IPS-18c (cell line): ENCODE results near the gene CDH23.

Source experiments
- H3K4me3 ChIP-seq: 2 replicates; pipeline ENCODE4 v1.7.0; 2013; ENCODE audit warnings: low read depth, mild to moderate bottlenecking, low read length, moderate library complexity; ENCODE audit not compliant: insufficient read depth
- H3K9me3 ChIP-seq: one replicate; pipeline ENCODE4 v1.6.1; 2013; ENCODE audit warnings: mild to moderate bottlenecking, low read length, moderate library complexity; ENCODE audit not compliant: control insufficient read depth, insufficient read depth

CDH23 gene

DNA sequence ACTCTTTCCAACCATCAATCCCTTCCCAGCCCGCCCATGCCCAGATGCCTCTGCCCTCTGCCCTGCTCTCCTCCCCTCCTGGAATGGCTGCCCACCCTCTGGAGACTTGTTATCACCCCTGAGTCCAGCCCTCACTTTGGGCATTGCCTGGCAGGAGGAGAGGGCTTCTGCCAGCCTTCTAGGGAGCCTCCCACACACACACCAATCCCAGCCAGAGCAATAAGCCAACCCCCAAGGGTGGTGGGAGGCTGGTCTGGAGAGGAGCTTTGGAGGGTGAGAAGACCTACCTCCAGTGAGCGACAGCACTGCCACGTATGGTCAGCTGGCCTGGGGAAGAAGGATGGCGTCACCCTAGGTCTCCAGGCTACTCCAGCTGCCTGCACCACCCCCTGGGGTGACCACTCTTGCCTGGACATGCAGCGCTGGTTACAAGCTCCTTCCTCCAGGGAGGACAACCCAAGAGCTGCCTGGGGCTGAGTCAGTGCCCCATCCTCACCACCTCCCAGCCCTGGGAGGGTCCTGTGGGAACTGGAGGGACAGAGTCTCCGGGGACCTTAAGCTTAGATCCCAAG, 314.4 kb downstream of the CDH23 start:
- H3K4me3 ChIP-seq, result no peak overlapping the region

DNA sequence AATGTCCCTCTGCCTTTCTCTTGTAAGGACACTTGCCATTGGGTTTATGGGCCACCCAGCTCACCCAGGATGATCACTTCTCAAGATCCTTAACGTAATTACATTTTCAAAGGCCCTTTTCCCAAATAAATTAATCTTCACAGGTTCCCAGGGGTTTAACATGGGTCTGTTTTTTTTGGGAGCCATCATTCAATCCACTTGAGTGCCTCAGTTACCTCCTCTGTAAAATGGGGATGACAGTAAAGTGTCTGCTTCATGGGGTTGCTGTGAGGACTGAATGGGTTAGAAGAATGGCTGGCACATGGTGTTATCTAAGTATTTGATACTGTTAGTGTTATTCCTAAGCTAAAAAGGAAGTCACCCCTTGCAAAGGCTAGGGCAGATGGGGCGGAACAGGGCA, 315.4 kb downstream of the CDH23 start:
- no peaks in the 10 kb centered on the region for H3K9me3 ChIP-seq
- no peak overlapping the region for H3K4me3 ChIP-seq

More for the DNA sequence above, 314.4 kb downstream of the CDH23 start:
- H3K9me3 ChIP-seq, result no peaks in the 10 kb centered on the region

- no peak overlapping the region for H3K4me3 ChIP-seq
- no peaks in the 10 kb centered on the region for H3K9me3 ChIP-seq
Observed at GRCh38 chr10:71712572-71713134, 315.9 kb downstream of the CDH23 start.

GRCh38 chr10:71713135-71714030, 316.7 kb downstream of the CDH23 start:
- Histone ChIP-seq H3K4me3 (no peak overlapping the region), H3K9me3 (no peaks in the 10 kb centered on the region)

- Histone ChIP-seq H3K9me3 (no peaks in the 10 kb centered on the region), H3K4me3 (no peak overlapping the region)
Observed at GRCh38 chr10:71714031-71714410, 317.3 kb downstream of the CDH23 start.

DNA sequence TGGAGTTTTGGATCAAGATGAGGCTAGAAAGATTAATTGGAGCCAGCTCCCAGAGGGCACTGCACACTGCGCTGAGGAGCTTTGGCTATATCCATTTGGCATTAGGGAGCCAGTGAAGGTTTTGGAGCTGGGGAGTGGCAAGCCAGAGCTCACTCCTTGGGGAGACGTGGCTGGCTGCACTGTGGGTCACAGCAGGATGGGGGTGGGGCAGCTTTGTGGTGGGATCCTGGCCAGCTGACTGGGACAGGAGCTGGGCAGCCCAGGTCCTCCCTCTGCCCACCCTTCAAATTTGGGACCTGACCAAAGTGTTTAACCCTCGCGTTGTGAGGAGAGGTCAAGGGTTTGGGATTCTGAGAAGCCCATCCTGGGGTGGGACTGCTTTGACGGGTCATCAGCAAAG, 317.9 kb downstream of the CDH23 start:
- H3K4me3 ChIP-seq, result no peak overlapping the region

DNA sequence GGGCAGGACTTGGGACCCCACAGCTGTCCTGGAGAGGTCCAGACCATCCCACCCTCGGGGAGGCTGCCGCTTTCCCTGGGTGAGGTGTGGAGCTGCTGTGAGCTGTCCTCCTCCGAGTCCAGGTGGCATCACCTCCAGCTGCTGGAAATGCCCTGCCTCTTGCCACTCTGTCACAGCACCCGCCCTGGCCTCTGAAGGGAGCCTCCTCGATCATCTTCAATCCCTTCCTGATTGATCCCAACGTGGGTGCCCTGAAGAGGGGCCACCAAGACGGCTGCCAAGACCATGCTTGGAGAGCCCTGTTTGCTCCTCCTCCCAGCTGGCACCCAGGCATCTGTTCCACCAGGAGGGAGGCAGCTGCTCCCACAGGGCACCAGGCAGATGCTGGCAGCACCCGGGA, 318.3 kb downstream of the CDH23 start:
- H3K4me3 ChIP-seq, result no peak overlapping the region
- no peaks in the 10 kb centered on the region for H3K9me3 ChIP-seq

More for the DNA sequence above, 317.9 kb downstream of the CDH23 start:
- no peaks in the 10 kb centered on the region for H3K9me3 ChIP-seq

GRCh38 chr10:71715860-71716259, 319.1 kb downstream of the CDH23 start:
- no peak overlapping the region for H3K4me3 ChIP-seq

GRCh38 chr10:71716426-71716825, 319.7 kb downstream of the CDH23 start:
- H3K9me3 ChIP-seq, result no peaks in the 10 kb centered on the region
- H3K4me3 ChIP-seq, result no peak overlapping the region

More at GRCh38 chr10:71715860-71716259, 319.1 kb downstream of the CDH23 start:
- H3K9me3 ChIP-seq, result no peaks in the 10 kb centered on the region

DNA sequence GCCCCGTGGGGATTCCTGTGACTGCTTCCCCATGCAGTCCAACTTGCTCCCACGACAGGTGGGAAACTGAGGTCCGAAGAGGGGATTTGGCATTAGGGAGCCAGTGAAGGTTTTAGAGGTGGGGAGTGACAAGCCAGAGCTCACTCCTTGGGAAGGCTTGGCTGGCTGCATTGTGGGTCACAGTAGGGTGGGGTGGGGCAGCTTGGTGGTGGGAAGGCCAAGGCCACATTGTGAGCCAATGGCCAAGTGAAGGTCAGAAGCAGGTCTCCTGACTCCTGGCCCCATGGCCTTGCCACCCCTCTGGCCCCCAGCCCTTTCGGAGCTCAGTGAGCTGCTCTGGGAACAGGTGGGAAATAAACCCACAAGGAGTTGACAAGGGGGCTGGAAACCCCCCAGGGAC, 320.3 kb downstream of the CDH23 start:
- Histone ChIP-seq H3K4me3 (no peak overlapping the region), H3K9me3 (no peaks in the 10 kb centered on the region)

DNA sequence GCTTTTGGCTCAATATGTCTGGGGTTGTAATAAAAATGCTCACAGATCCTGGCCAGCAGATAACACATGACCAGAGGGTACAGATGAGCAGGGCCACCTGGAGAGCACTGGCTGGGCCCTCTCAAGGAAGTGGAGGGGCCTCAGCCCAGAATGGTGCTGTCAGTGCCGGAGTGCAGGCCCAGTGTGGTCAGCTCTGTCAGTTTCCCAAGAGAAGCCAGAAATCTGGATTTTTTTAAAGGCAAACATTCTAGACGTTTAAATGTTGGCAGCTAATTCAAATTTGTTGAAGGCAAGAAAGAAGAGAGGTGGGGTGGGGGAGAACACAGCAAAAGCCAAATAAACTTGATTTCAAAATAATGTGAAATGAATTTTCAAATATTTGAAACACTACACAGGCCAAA, 320.8 kb downstream of the CDH23 start:
- no peaks in the 10 kb centered on the region for H3K9me3 ChIP-seq
- no peak overlapping the region for H3K4me3 ChIP-seq

DNA sequence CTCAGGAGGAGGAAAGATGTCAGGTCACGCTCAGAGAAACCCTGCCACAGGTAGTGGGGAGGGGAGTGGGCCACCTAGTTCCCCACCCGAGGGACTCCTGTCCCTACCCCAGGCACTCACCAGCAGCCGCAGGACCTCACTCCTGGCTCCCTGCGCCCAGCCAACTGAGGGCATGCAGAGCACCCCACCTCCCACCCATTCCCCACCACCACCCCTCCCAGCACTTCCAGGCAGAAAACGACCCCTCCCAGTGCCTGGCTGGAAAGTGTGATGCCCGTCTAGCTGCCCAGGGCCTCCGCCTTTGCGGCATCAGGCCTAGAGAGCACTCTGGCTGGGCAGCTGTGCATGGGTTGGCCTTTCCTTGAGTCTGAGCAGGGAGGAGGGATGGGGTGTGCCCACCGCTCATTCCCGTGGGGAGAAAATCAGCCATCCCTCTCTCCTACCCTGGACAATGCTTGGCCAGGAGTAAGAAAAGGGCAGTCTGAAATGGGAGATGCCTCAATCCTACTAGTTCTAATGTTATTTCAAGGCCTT, 321.5 kb downstream of the CDH23 start:
- no peak overlapping the region for H3K4me3 ChIP-seq
- no peaks in the 10 kb centered on the region for H3K9me3 ChIP-seq

DNA sequence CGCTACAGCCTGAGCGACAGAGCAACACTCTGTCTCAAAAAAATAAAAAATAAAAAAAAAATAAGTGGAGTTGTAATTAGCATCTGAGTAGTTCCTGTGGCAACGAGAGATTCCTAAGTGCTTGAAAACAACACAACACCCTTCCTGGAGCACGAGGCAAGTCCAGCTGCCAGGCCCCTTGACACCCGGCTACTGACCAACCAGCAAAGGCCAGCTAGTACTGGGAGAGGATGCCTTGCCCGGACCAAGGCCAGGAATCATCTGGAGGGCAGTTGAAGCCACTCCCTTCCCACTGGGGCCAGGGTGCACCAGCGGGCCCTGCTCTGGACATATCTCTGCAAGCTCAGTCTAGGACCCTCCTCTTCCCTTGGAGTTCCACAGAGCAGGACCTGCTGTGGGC, 322.3 kb downstream of the CDH23 start:
- H3K4me3 ChIP-seq, result no peak overlapping the region
- no peaks in the 10 kb centered on the region for H3K9me3 ChIP-seq

DNA sequence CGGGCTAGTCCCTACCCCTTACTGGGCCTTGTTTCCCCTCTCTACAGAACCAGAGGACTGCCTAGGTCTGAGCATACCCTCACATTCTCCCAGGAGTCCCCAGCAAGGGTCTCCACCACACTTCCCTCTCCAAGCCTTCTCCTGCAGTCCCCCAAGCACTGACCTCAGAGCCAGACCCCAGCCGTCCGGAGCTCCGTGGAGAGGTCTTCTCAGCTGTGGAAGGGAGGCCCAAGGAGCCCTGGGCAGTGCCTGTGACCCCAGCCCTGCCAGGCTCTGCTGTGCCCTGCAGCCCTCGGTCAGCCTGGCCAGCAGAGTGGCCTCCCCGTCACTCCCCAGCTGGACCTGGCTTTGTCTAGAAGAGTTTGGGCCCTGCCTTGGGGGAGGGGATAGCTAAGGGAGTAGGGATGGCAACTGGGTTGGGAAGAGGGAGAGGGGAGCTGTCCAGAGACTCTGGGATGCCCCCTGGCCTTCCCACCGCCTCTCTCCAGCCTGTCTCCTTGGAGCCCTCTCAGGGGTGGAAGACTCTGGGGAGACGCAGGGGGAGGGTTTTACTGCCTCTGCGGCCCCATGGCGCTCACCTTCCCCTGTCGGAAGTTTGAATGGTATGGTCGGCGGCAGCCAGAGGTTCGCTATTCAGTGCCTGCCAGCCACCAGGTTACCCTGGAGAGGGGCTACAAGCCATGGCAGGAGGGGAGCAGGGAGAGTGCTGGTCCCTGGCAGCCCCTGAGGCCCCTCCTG, 322.9 kb downstream of the CDH23 start, which contains the start of gene C10orf105:
Gene C10orf105 (minus strand): TSS at position 315 of the 738 bp plus-strand sequence. CDS start 3,441 bp downstream, outside the sequence.
- Histone ChIP-seq H3K9me3 (no peaks in the 10 kb centered on the region), H3K4me3 (no peak within 1 kb of the TSS)

DNA sequence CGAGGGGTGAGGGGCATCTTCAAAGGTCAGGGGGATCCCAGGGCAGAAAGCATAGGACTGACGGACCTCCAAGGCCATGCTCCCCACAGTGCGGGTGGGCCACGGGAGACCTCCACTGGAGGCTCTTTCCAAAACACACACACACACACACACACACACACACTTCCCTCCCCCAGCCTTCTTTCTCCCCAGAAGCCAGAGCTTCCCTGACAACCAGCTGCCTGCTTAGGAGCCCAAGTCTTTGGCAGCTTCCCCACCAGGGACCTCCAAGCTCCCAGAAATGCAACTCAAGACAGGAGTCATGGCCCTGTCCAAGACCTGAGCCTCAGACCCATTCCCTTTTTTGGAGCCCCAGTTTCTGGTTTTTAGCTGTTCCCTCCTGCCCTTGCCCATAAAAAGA, 323.6 kb downstream of the CDH23 start:
- Histone ChIP-seq H3K4me3 (no peak overlapping the region), H3K9me3 (no peaks in the 10 kb centered on the region)

DNA sequence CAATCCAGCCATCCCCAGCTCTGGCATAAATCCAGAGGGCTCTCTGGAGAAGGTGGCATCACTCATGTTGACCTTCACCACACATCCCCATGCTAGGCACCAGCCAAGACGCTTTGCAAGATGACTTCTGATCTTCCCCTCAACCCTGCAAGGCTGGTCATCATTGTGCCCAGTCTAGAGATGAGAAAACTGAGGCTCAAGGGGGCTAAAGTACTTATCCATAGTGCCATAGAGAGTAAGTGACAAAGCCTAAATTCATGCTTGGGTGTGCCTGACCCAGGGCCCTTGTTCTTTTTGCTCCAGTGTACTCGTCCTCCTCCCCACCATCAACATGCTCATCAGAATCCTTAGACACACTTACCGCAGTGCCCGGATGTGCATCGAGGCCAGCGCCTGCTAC, 324.6 kb downstream of the CDH23 start:
- no peaks in the 10 kb centered on the region for H3K9me3 ChIP-seq
- H3K4me3 ChIP-seq, result no peak overlapping the region

- Histone ChIP-seq H3K4me3 (no peak overlapping the region), H3K9me3 (no peaks in the 10 kb centered on the region)
Observed at GRCh38 chr10:71722849-71723248, 326.1 kb downstream of the CDH23 start.
